GM12878 (cell line): ENCODE results near the gene TRAPPC12.

ENCODE experiments used
- EP300 ChIP-seq, 2 experiments: fragments of 150-350 bp in 1 of 2; IDR thresholded peaks; 2 replicates each; pipeline ENCODE4 v1.6.1; 2011 to 2012; ENCODE audit warnings: low read depth in 2 of 2, low read length in 2 of 2, borderline replicate concordance in 1 of 2, improper control_type of control experiment in 1 of 2, inconsistent platforms in 1 of 2; ENCODE audit not compliant: control insufficient read depth in 1 of 2
- EZH2 ChIP-seq: IDR thresholded peaks from 2 replicates; pipeline ENCODE4 v1.6.1; 2012; ENCODE audit warnings: low read depth, mild to moderate bottlenecking, control low read depth, inconsistent platforms, low read length, borderline replicate concordance; ENCODE audit not compliant: control insufficient read depth
- NFXL1 ChIP-seq: fragments of 450-650 bp; IDR thresholded peaks from 2 replicates; pipeline ENCODE4 v1.6.1; 2017; ENCODE audit warnings: antibody characterized with exemption, mild to moderate bottlenecking, borderline replicate concordance
- POLR2A ChIP-seq: IDR thresholded peaks from 2 replicates; pipeline ENCODE4 v1.6.1; 2011; ENCODE audit warnings: low read depth, mild to moderate bottlenecking, low read length
- SMC3 ChIP-seq: IDR thresholded peaks from 2 replicates; pipeline ENCODE4 v1.6.1; 2011; ENCODE audit warnings: low read length, improper control_type of control experiment, borderline replicate concordance

DNA sequence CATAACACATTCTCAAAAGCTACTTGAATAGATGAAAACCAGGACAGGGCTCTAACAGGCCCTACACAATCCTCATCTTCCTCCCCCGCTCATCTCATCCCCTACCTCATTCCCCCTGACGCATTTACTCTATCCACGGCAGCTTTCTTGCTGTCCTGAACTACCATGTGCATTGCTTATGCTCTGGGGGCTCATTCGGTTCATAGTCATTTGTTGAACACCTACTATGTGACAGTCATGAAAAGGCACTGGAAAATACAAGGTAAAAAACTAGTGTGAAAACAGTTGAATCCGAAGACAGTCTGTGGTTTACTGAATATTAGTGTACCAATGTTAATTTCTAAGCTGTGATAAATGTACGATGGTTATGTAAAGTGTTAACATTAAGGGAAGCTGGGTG is 2.7 kb upstream of the TRAPPC12 start:
- no peak for TF ChIP-seq SMC3
- TF ChIP-seq NFXL1 = no peak
- TF ChIP-seq EZH2 = no peak
- TF ChIP-seq POLR2A = no peak
- TF ChIP-seq EP300 (IDR thresholded peaks at IDR 0.05; ENCODE audit: borderline replicate concordance in 1 of 2, control insufficient read depth in 1 of 2, low read depth in 2 of 2, low read length in 2 of 2) = no peak
